Fibroblast of mammary gland (primary cell): ENCODE measurements around the gene TOMM34.

Experiments
- DNase-seq: peaks from one replicate; pipeline ENCODE4 v3.0.0-alpha.2; 2010; ENCODE audit warnings: low read depth
- H3K4me3 ChIP-seq: 2 replicates; pipeline ENCODE4 v1.5.1; 2011; ENCODE audit warnings: low read depth, mild to moderate bottlenecking, low read length, moderate library complexity; ENCODE audit not compliant: control insufficient read depth
- TF ChIP-seq, protein P1 (sequence below): conservative IDR thresholded peaks from 2 replicates; pipeline ENCODE4 v1.5.1; 2011; ENCODE audit warnings: low read depth, low read length, inconsistent platforms; ENCODE audit not compliant: control insufficient read depth, insufficient read depth

TOMM34 gene

DNA sequence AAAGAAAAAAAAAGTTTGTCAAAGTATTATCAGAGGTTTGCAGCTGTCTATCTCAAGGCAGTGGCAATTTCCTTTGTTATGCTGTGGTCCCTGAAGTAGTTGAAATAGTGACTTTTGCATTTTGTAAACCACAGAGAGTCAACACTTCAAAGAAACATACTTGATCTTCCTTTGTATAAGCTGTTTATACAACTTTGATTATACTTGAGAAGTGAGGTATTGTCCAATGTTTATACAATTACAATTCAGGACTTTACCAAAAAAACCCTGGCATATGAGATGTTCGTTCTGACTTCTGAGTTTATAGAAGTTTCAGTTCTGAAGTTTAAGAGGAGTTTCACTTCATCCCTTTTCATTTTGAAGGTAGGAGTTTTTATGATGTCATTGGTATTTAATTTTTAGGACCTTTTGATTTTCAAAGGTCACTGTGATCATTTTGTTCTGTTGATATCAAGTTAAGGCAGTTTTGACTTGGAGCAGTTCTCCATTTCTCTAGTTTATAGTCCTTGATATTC is 10.1 kb upstream of the TOMM34 start:
- no peak overlapping the region for H3K4me3 ChIP-seq
- TF ChIP-seq, protein P1, sequence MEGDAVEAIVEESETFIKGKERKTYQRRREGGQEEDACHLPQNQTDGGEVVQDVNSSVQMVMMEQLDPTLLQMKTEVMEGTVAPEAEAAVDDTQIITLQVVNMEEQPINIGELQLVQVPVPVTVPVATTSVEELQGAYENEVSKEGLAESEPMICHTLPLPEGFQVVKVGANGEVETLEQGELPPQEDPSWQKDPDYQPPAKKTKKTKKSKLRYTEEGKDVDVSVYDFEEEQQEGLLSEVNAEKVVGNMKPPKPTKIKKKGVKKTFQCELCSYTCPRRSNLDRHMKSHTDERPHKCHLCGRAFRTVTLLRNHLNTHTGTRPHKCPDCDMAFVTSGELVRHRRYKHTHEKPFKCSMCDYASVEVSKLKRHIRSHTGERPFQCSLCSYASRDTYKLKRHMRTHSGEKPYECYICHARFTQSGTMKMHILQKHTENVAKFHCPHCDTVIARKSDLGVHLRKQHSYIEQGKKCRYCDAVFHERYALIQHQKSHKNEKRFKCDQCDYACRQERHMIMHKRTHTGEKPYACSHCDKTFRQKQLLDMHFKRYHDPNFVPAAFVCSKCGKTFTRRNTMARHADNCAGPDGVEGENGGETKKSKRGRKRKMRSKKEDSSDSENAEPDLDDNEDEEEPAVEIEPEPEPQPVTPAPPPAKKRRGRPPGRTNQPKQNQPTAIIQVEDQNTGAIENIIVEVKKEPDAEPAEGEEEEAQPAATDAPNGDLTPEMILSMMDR, result no peak
- no peak for DNase-seq

DNA sequence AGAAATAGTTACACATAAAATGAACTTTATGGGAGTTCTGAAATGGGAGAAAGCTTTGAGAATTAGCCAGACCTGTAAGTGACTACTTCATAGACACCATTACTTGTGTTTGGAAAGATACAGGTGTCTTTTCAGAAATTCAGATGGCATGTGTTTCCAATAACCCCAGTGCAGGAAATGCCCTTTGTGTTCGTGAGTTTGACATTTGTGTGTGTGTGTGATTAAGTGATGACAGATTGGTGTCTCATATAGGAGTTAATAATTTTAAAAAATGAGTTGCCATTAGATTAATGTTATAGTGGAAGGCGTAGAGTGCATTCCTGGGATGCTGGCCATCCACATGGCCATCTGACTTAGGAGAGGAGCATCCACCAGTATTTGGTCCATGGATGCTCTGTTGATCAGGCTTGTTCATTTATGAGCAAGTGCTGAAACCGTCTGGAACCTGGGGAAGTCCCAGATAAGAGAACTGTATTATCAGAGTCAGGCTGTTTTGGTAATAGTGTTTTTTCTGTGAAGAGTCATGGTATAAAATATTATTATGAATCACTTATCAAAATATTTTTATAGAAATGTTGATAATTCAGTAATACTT is 9.2 kb upstream of the TOMM34 start:
- peak; percentile 11 for DNase-seq
- TF ChIP-seq, protein P1, result no peak
- H3K4me3 ChIP-seq, result no peak overlapping the region

DNA sequence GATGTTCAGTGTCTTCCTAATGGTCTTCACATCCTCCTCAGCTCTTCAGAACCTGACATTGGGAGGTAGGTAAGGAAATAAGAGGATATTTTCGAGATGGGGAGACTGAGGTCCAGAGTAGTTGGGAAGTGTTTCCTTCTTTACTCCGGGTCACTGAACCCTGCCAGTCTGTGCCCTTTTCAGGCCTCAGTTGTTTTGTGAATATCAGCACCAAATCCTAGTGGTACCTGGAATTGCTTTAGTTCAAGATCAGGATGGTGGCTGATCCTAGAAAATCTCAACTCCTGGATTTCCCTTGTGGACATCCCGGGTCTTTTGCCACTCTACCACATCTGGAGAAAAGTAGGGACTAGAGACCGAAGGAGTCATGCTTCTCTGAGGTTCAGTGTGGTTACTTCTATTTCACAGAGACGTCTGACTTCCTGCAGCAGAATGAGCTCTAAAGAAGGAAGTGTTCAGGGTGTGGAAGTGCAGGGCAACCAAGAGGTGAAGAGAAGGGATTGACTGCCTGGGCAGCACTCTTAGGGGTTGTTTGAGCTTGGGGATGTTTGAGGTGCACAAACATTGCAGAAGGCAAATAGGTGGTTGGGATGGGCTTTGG is 7.1 kb upstream of the TOMM34 start:
- H3K4me3 ChIP-seq, result peak overlapping the region; percentile 95
- peak; percentile 35 for DNase-seq
- TF ChIP-seq, protein P1, result no peak

DNA sequence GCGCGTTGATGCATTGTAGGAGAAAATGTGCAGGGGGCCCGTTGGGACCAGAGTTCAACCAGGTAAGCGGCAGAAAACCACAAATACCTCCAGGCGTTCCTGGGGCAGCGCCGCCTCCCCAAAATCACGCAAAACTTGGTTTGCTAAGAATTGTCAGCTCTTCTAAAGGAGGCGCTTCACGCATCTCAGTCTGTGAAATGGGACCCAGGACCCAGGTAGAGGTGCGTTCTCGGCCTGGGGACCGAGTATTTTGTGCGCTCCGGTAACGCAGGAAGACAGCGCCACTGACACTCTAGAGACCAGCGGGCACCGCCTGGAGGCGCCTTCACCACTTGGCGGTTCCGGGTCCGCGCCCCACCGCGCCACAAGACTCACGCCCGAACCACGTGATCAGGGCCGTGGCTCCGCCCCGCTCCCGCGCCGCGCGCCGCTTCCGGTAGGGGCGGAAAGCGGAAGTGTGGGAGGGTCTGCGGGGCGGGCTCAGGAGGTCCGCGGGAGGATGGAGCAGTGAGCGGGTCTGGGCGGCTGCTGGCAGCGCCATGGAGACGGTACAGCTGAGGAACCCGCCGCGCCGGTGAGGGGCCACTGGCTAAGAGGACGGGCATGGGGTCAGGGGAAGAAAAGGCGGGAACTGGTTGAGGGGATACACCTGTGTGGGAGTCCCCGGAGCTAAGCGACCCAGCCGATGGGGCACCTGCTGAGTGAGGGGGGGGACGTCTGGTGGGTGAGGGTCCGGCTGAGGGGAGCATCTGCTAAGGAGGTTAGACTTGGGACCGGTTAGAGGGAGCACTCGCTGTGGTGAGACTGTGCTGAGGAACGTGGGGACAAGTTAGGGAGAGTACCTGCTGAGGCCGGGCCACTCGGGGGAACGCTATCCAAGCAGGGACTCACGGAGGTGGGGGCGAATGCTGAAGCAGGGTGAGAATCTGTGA is 6.1 kb upstream of the TOMM34 start, which contains the start of gene STK4:
STK4 (plus strand) TSS at position 483 of the 932 bp plus-strand sequence; CDS start at position 540, 57 bp downstream.
- TF ChIP-seq, protein P1, result peak; percentile 33
- DNase-seq, result peak; percentile 83
- H3K4me3 ChIP-seq, result peak within 1 kb of the TSS; percentile 95

DNA sequence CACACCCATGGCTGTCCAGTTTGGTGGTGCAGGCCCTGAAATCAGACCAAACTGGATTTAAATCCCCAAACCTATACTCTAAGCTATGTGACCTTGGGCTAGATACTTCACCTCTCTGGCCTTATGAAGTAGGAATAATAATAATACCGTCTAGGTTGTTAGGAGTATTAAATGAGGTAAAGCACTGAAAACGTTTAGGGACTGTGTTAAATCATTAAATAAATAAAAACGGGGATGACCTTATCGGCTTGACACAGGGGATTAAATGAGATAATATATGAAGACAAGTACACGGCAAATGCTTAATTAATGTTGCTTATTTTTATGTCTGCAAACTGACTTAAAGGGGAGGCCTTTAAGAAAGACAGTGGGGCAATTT is 5.4 kb upstream of the TOMM34 start:
- peak overlapping the region; percentile 95 for H3K4me3 ChIP-seq
- DNase-seq, result no peak
- TF ChIP-seq, protein P1, result no peak

DNA sequence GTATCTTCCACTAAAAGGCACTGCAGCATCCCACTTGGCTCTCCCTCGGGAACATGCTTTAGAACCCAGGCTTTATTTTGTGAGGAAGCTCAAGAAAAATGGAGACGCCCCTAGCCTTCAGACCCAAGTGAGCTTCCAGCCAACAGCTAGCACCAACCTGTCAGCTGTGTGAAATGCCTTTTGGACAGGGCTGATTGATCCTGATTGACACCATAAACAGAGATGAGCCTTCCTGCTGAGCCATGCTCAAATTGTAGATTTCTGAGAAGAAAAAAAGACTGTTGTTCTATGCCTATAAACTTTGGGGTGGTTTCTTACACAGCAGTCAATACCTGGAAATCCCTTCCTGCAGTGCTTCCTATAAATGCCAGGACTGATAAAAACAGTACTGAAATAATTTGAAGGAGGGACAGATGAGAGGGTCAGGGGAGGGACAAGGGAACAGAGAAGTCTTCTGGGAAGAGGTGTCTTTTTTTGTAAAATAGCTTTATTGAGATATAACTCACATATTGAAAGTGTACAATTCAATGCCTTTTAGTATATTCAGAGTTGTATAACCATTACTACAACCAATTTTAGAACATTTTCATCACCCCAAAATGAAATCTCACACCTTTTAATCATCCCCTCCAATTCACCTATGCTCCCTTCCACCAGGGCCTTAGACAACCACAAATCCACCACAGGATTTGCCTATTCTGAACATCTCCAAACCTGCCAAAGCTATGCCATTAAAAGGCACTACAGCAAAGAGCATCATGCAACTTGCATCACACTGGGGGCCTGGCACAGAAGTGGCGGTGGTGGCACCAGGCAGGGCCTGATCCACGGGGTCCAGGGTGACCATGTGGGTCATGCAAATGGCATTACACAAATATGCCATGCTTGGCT is 3.4 kb upstream of the TOMM34 start:
- TF ChIP-seq, protein P1, result no peak
- no peak for DNase-seq
- H3K4me3 ChIP-seq, result no peak overlapping the region
